ENCODE results near the gene CCL7. TPM values are rescaled to one million over a fixed set of nuclear protein-coding genes. Genes with fewer than 3 reads are reported as not detected.

The CCL7 gene
- polyA plus RNA-seq, 3 donors, result 0.25 to 0.38 TPM; not detected in 1

DNA sequence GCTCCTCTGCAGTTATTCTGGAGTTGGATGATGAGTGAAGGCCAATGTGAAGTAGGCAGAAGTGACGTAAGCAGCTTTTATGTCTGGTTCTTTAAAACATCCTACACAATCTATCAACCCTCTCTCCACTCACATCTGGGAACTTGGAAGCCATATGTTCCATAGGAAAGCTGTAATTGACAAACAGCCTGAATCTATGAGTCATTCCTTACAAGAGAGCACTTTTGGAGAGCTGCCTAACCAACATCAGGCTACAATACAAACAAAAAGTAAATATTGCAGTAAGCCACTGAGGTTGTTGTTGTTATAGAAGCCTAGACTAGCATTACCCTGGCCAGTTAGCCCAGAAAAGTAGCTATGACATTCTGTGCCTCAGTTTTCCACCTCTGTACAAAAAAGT, 5.9 kb downstream of the CCL7 start:
- Histone ChIP-seq H3K27ac (ENCODE audit: low read depth in 1 of 2, low read length in 2 of 2) (no peak overlapping the region), H3K79me2 (ENCODE audit: insufficient read depth, low read length) (no peaks in the 10 kb centered on the region), H3K4me3 (replicated peaks in 1 of 3; ENCODE audit: low read depth in 2 of 3, low read length in 3 of 3) (no peak overlapping the region), H3K36me3 (replicated peaks in 1 of 2; ENCODE audit: control insufficient read depth in 1 of 2, insufficient read depth in 2 of 2, low read length in 2 of 2) (no peaks in the 10 kb centered on the region), H4K20me1 (ENCODE audit: insufficient read depth, low read length) (no peaks in the 10 kb centered on the region), H3K9ac (ENCODE audit: insufficient read depth, low read length, poor library complexity, severe bottlenecking) (no peak overlapping the region), H3K9me3 (replicated peaks in 1 of 2; ENCODE audit: control insufficient read depth in 1 of 2, insufficient read depth in 1 of 2, low read length in 2 of 2) (no peaks in the 10 kb centered on the region), H3K27me3 (ENCODE audit: control insufficient read depth in 2 of 2, insufficient read depth in 2 of 2, low read length in 2 of 2) (peaks cover 0 to 6% of the 10 kb centered on the region in 2 donors), H2AFZ (ENCODE audit: insufficient read depth, low read depth, low read length, poor library complexity, severe bottlenecking) (no peak overlapping the region), H3K4me1 (ENCODE audit: control insufficient read depth in 1 of 2, insufficient read depth in 2 of 2, low read length in 2 of 2) (no peaks in the 10 kb centered on the region), H3K4me2 (replicated peaks; ENCODE audit: extremely low read depth, low read length, poor library complexity, severe bottlenecking) (no peak overlapping the region)
- H3K36me3 Mint-ChIP-seq, result no peaks in the 10 kb centered on the region
- intact Hi-C loops (cut with micrococcal nuclease), result no loop called here
- H3K9me3 Mint-ChIP-seq, result peaks cover 0 to 2% (median 0%) of the 10 kb centered on the region in 7 donors
- peaks cover 5% of the 10 kb centered on the region for H3K4me1 Mint-ChIP-seq
- no peak overlapping the region for H3K27ac Mint-ChIP-seq
- H3K4me3 Mint-ChIP-seq, result no peak overlapping the region
- peak in 1 of 3 donors; percentile 15 for DNase-seq
- peaks cover 6 to 9% (median 6%) of the 10 kb centered on the region in 3 donors for H3K27me3 Mint-ChIP-seq (ENCODE audit: low read depth in 3 of 3)
- TF ChIP-seq, protein P1, sequence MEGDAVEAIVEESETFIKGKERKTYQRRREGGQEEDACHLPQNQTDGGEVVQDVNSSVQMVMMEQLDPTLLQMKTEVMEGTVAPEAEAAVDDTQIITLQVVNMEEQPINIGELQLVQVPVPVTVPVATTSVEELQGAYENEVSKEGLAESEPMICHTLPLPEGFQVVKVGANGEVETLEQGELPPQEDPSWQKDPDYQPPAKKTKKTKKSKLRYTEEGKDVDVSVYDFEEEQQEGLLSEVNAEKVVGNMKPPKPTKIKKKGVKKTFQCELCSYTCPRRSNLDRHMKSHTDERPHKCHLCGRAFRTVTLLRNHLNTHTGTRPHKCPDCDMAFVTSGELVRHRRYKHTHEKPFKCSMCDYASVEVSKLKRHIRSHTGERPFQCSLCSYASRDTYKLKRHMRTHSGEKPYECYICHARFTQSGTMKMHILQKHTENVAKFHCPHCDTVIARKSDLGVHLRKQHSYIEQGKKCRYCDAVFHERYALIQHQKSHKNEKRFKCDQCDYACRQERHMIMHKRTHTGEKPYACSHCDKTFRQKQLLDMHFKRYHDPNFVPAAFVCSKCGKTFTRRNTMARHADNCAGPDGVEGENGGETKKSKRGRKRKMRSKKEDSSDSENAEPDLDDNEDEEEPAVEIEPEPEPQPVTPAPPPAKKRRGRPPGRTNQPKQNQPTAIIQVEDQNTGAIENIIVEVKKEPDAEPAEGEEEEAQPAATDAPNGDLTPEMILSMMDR (IDR thresholded peaks at IDR 0.05), result no peak
- no CpG with 5 or more reads among the region's 1 CpG for WGBS (ENCODE audit: insufficient coverage)

DNA sequence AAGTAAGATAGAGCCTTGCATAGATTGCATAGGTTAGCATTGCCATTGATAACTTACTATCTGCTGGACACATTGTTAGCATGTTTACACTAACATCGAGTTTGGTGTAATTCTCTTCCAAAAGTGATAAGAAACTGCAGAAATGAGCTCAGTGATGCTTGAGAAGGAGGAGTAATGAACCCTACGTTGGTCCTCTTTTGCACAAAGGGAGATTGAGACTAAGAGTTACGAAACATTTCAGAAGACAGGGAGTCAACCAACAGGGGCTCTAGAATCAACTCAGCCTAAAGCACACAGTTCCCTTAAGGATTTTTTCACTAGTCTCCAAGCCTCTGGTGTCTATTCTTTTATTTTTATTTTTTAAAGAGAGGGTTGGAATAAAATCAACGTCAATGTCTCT, 6.8 kb downstream of the CCL7 start:
- Histone ChIP-seq H3K79me2 (ENCODE audit: insufficient read depth, low read length) (no peaks in the 10 kb centered on the region), H3K9ac (ENCODE audit: insufficient read depth, low read length, poor library complexity, severe bottlenecking) (no peak overlapping the region), H4K20me1 (ENCODE audit: insufficient read depth, low read length) (no peaks in the 10 kb centered on the region), H3K4me2 (replicated peaks; ENCODE audit: extremely low read depth, low read length, poor library complexity, severe bottlenecking) (no peak overlapping the region), H2AFZ (ENCODE audit: insufficient read depth, low read depth, low read length, poor library complexity, severe bottlenecking) (no peak overlapping the region), H3K4me1 (ENCODE audit: control insufficient read depth in 1 of 2, insufficient read depth in 2 of 2, low read length in 2 of 2) (no peaks in the 10 kb centered on the region), H3K36me3 (replicated peaks in 1 of 2; ENCODE audit: control insufficient read depth in 1 of 2, insufficient read depth in 2 of 2, low read length in 2 of 2) (no peaks in the 10 kb centered on the region), H3K4me3 (replicated peaks in 1 of 3; ENCODE audit: low read depth in 2 of 3, low read length in 3 of 3) (no peak overlapping the region), H3K9me3 (replicated peaks in 1 of 2; ENCODE audit: control insufficient read depth in 1 of 2, insufficient read depth in 1 of 2, low read length in 2 of 2) (no peaks in the 10 kb centered on the region), H3K27me3 (ENCODE audit: control insufficient read depth in 2 of 2, insufficient read depth in 2 of 2, low read length in 2 of 2) (no peaks in the 10 kb centered on the region), H3K27ac (ENCODE audit: low read depth in 1 of 2, low read length in 2 of 2) (no peak overlapping the region)
- intact Hi-C loops (cut with micrococcal nuclease), result no loop called here
- H3K4me1 Mint-ChIP-seq, result peaks cover 5% of the 10 kb centered on the region
- peaks cover 3 to 9% (median 3%) of the 10 kb centered on the region in 3 donors for H3K27me3 Mint-ChIP-seq (ENCODE audit: low read depth in 3 of 3)
- DNase-seq, result no peak
- TF ChIP-seq, protein P1 (IDR thresholded peaks at IDR 0.05), result no peak
- WGBS (ENCODE audit: insufficient coverage), result 67% methylated on average over 3 of the region's 4 CpGs
- peaks cover 0 to 2% (median 0%) of the 10 kb centered on the region in 7 donors for H3K9me3 Mint-ChIP-seq
- no peak overlapping the region for H3K4me3 Mint-ChIP-seq
- no peaks in the 10 kb centered on the region for H3K36me3 Mint-ChIP-seq
- no peak overlapping the region for H3K27ac Mint-ChIP-seq
